ENCODE measurements around the gene CENPO.

- TF ChIP-seq CTCF (IDR thresholded peaks at IDR 0.05), result no peak
- TF ChIP-seq POLR2A (IDR thresholded peaks at IDR 0.05), result no peak
- TF ChIP-seq POLR2AphosphoS5 (IDR thresholded peaks at IDR 0.05), result no peak
These were observed 23.7 kb downstream of the CENPO start for GRCh38 chr2:24816884-24817283.

Measured in prostate gland (tissue), 2 donors.